Stimulated activated CD8-positive, alpha-beta memory T cell treated with anti-CD3 and anti-CD28 coated beads, Interleukin-4, amount 100 ng/mL, for 48 hours (primary cell): ENCODE measurements around the gene OR8D2.

Experiments
- DNase-seq: peaks from one replicate; pipeline ENCODE4 v3.0.0-alpha.2; 2020

Gene OR8D2, protein sequence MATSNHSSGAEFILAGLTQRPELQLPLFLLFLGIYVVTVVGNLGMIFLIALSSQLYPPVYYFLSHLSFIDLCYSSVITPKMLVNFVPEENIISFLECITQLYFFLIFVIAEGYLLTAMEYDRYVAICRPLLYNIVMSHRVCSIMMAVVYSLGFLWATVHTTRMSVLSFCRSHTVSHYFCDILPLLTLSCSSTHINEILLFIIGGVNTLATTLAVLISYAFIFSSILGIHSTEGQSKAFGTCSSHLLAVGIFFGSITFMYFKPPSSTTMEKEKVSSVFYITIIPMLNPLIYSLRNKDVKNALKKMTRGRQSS

DNA sequence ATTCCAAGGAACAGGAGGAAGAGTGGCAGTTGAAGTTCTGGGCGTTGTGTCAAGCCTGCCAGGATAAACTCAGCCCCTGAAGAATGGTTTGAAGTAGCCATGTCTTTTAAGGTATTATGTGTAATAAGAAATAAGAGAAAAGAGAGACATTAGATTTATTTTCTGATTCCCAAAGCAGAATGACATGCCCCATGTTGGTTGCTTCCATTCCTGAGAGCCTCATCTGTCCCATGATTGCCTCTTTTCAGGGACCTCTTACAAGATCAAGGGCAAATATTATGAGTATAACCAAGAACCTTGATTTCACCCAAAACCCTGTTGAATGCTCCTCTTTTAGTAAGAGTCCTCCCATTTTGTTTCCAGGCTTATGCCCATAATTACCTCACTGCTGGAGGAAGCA is at the start of gene OR8D2:
Gene OR8D2, minus strand, starts transcription at position 101 of the 400 bp plus-strand sequence. Its CDS starts 0 bp downstream, at position 101.
- no peak for DNase-seq

DNA sequence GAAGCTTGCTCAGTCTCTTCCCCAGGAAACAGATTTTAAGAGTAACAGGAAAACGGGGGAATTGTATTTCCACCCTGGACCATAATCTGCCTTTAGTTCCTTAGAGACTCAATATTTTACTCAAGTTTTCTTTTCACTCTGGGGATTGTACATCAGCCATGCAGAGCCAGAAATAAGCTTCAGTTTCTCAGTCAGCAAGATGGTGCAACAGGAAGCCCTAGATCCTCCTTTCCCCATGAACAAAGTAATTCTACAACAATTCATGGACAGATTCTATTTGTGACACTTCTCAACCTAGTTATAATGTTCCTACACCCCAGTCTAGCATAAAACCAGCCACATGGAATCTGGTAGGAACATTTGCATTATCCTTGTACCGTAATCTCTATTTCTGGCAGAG is 39.6 kb upstream of the OR8D2 start:
- no peak for DNase-seq

DNA sequence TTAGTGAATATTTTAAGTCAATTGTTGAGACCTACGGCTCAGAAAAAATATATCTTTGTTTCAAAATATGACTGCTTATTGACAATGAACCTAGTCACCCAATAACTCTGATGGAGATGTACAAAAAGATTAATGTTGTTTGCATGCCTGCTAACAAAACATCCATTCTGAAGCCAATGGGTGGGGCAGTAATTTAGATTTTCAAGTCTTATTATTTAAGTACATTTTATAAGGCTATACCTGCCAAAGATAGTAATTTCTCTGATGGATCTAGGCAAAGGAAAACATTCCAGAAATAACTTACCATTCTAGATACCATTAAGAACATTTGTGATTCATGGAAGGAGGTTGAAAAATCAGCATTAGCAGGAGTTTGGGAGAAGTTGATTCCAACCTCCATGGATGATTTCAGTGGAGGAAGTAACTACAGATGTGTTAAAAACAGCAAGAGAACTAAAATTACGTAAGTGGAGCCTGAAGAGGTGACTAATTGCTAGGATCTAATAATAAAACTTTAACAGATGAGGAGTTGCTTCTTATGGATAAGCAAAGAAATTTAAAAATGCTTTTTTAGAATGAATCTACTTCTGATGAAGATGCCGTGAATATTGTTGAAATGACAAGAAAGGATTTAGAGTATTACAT is 26.4 kb upstream of the OR8D2 start:
- no peak for DNase-seq

DNA sequence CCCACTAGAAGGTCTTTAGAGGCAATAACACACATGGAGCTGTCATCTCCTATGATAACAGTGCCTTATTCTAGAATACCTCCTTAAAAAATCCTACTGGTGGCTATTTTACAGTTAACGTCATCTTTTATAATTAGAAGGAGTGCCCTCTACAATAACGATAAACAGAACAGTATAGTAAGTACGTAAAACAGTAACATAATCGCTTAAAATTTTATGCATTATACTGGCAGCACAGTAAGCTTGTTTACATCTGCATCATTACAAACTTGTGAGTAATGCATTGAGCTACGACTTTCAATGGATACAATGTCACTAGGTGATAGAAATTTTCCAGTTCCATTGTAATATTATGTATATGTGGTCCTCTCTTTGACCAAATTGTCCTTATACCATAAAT is 24.3 kb upstream of the OR8D2 start:
- no peak for DNase-seq

DNA sequence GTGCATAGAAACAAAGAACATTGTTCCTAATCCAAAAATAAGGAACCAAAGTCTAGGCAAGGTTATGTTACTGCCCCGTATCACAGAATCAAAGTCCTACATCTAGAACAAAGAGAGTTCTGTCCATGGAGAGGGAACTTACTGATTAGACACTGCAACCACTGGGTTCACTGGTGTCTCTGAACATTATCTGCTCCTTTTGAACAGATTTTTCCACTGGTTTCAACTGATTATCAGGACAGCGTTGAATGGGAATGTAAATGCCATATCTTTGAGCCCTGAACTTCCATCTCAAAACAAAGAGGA is 20.1 kb upstream of the OR8D2 start:
- DNase-seq = no peak

DNA sequence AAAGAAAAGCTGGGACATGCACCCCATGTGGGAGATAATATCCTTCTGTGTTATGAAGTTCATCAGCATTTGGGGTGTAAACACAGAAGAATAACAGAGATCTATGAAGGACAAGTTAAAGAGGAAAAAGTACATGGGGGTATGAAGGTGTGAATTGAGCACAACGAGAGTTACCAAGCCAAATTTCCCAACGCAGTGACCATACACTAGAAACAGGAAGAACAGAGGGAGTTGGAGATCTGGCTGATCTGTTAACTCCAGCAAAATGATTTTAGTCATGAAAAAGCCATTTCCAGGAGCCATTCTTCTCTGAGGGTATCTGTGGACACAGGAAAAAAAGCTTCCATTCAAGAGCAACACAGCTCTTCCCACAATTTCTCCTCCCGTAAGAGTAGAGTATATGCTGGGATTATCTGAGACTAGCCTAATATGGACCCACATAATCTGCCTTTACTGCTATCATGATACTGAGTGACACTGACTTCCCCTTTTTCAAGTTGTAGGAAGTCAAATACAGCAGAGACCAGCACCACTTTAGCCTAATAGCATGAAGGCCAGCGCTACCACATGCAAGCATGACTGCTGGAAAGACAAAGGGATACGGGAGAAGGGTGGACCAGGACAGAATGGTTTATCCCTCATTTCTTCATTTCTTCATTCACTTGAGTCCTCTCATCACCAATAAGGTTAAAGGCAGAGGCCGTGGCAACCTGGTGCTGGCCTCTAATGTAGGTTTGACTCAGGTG is 19.6 kb upstream of the OR8D2 start:
- no peak for DNase-seq

DNA sequence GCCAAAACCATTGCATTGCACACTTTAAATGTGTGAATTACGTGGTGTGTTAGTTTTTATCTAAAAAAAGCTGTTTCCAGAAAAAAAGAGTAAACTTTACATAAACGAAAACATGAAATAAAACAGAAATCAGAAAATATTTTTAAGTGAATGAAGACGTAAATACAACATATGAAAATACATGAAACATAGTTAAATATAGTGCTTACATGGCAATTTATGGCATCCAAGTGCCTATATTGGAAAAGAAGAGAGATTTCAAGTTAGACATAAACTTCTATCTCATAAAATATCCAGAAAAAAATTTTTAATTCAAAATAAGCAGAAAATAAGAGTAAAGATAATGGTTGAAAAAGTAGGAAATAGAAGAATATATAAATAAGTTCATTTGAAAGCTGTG is 11.9 kb upstream of the OR8D2 start:
- no peak for DNase-seq

DNA sequence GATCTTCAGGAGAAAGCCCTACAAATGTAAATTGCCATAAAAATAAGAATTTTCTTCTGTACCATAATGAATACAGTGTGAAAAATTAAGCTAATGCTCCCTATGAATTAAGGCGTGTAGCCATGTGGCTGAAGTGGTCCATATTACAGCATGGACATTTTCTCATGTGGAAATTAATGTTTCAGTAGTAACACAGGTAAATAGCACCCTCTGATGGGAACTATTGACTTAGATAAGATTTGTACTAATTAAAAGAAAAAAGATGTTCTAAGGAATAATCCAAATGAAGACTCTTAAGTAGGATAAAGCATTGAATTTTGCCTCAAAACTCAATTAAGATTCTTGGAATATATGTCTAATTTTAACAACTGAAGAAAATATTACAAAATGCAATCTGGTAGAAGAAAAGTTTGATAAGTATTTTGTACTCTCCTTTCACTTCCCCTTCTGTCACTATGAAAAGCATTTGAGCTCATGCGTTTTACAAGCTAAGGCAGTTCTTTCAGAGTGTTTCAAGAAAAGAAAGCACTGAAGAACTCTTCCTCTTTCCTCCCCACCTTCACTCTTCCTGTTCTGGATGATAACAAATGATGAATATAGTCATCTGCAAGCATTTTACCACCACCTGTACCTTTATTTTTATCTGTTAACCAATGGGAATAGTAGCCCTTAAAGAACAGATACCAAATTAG is 9.9 kb upstream of the OR8D2 start:
- DNase-seq = no peak

DNA sequence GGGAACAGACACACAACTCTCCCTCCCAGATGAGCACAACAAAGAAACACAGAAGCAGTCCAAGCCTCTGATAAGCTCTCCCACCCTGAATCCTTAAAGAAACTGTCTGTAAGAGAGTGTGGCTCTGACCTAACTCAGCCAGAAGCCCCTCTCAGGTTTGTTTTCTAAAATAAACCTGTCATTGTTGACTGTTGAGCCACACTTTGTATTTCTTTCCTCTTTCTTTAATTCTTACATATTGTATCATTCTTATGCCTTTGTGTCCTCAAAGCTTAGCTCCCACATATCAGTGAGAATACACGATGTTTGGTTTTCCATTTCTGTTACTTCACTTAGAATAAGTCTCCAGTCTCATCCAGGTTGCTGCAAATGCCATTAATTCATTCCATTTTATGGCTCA is 7.8 kb upstream of the OR8D2 start:
- no peak for DNase-seq

DNA sequence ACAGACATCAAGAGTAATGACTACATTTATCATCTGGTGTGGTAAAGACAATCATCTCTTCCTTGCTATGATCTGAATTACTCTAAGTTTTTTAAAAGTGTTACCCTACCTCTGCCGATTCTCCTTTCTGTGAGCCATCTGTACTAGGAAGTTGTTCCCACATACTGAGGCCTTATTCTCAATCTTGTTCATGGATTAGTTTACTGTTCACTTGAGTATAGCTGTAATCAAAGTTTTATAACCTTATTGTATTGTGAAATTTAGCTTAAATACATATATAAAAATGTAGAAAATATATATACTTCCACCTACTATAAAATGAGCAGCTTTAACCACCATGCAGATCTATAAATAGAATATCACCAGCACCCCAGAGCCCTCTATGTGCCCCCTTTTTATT is 2.4 kb upstream of the OR8D2 start:
- no peak for DNase-seq

DNA sequence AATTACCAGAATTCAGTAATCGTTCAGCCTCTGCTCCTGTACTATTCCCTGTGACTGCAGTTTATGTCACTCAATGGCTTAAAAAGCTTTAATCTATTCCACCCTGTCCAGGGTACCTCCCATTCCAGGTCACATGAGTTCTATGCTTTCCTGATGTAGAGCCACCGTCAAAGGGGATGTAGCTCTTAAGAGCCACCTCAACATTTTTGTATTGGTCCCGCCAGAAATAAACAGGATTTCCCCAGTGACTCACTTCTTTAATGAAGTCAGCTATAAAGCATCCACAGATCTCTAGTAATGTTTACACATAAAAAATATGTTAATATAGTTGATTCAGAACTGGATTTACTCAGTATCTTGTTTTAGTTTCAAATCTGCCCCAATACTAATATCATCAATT is 4.9 kb downstream of the OR8D2 start:
- DNase-seq = no peak

DNA sequence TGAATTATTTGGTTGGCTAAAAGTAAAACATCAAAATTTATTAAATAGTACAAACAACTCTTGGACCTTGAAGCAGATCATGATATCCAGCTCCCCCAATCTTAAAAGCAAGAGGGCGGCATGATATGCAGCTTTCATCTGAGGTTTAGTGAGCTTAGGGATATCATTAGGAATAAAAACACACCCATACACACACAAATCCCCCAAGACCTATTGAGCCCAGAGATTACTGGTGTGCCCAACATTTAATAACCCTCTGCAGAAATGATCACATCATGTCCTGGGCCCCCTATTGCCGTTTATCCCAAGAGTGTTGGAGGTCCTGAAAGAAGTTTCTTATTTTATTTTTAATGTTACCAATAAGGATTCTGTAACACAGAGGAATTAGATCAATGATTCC is 6.1 kb downstream of the OR8D2 start, which contains the start of gene OR8D1:
Gene OR8D1, minus strand, starts transcription at position 101 of the 400 bp plus-strand sequence. CDS start 3,183 bp downstream, outside the sequence.
- no peak for DNase-seq

DNA sequence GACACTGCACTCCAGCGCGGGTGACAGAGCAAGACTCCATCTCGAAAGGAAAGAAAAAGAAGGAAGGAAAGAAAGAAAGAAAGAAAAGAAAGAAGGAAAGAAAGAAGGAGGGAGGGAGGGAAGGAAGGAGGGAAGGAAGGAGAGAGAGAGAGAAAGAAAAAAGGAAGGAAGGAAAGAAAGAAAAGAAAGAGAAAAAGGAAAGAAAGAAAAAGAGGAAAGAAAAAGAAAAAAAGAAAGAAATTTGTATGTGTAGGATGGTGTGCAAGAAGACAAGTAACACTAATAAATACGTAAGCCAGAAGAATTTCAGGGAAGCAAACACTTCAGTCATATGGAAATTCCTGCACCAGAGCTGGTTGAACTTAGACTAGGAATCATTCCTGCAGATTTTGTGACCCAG is 6.9 kb downstream of the OR8D2 start:
- no peak for DNase-seq

DNA sequence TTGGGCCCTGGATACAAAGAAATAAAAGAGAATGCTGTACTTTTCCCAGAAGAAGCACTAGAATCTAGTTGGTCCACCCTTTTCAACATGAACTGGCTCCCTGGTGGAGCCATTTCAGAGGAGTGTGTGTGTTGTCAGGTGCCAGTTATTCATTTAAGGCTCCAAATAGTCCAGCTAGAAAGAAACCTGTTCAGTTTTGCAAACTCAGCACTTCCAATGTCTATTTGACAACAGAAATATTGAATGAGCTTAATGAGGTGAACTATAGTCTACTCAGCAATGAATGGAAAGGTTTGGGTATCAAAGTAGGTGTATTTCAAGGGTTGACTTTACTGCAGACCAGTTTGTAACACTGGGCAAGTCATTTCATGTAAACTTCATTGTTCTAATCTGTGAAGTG is 8.3 kb downstream of the OR8D2 start:
- DNase-seq = no peak

DNA sequence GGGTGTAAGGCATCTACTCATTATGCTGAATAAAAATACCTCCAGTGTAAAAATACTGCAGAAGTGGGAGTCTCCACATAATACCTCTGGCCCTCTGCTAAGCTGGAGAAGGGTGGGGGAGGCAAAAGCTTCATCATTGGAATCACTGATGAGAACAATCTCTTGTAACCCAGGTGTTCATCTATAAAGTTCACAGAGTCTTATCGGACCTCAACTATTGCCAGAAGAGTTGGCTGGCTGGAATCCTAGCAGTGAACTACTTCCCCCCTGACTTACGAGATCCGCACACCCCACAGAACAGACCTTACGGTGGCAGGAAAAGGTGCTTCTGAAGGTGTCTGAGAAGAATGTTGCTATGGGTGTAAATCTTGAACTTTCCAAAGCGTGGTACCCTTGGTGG is 8.7 kb downstream of the OR8D2 start:
- DNase-seq = no peak

DNA sequence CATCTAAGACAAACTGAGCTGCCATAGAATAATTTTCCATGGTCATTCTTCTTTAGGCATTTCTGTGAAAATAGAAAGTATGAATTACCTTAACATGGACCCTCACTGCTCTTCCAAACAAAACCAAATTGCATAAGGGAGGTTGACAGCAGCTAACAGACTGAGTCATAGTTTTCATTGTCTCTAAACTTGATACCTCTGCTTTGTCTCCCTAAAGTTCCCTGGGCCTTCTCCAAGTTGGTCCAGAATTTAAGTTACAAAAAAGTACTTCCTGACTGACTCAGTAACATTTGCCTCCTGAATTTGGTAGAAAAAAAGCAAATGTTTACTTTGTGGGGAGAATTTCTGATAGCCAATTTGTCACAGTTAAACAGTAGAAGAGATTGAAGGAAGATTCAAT is 9.3 kb downstream of the OR8D2 start:
- DNase-seq = no peak

DNA sequence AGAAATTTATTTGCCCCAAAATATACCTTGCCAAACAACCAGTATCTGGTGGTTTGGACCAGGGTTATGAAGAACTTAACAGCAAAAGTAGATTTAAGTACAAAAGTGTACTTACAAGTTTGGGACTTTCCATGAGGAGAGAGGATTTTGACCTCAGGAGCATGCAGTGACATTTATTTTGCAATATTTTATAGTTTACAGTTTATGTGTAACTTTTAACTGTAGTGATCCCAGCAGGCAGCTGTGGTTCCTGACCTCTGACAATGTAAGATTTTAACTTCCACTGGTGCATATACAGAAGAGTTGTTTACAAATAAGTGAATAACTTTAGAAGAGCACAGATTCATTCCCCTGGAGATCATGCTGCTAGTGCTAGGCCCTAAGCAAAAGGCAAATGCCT is 12.9 kb downstream of the OR8D2 start:
- DNase-seq = no peak

DNA sequence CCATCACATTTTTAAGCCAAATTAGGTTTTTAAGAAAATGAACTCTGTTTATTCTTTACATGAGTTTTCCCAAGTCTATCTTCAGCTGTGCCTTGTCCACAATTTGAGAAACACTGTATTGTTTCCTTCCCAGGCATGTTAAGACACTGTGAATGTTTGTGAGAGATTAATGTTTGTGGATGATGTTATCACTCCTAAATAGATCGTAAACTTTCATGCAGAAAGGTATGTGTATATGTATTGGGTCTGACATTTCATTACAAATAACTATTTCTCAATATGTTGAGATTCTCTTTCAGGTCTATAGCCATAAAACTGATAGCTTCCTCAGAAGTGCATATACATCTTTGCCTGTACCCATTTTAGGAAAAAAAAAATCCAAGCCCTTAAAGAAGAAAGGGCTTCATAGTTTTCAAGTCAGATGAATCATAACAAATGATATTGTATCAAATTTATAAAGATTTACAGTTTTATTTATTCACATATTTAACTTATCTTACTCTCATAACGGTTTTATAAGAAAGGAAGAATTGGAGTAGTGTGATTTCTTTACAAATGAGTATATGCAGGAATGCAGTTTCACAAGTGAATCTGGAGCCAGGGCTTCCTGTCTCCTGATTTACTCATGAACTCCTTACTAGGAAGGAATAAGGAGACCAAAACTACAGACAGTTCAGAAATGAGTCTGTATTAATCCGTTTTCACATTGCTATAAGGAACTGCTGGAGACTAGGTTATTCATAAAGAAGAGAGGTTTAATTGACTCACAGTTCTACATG is 17.5 kb downstream of the OR8D2 start:
- DNase-seq = no peak

DNA sequence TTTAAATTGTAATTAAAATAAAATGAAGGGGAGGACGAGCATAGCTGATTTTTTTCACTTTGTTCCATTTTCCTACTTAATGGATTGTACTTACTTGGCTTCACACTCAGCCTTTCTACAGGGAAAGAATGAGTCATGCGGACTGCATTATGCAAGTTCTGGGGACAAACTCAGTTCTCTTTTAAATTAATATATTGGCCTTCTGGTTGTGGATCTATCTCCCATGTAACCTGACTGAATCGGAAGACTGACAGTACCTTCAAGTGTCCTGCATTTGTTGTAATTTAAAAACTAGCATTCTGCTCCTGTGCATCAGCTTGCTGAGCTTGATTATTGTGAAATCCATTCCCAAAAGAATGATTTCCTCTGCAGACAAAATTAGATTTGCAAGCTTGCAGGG is 18.4 kb downstream of the OR8D2 start:
- DNase-seq = no peak

DNA sequence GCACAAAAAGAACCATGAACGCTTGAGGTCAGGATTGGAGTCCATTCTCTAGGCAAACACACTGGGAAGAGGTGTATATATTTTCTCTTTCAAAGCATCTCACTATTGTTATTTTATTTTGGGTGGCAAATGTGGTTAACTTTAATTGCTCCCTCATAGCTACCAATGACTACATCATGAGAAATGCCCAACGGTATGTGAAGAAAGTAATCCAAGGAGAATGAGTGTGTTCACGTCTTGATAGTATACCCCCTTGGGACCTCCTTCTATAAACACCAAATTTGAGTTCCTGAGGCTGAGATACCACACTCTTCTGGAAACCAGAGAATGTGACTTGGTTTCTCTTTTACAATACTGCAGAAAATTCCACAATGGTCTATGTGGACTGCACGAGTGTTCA is 22.1 kb downstream of the OR8D2 start:
- no peak for DNase-seq

DNA sequence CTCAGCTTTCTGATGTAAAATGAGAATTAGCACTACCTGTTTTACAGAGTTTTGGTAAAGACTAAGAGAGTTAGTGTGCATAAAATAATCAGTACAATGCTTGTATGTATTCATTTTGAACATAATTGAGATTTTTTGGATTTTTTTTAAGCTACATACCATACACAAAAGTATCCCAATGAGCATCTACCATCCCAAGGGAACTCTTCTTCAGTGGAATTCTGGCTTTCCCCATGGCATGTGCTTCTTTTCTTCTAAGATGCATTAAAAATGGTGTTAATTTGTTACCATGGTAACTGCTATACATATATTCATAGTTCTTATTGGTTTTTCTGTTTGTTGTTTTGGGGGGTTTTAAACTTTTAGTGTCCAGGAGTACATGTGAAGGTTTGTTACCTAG is 24.0 kb downstream of the OR8D2 start:
- DNase-seq = no peak

DNA sequence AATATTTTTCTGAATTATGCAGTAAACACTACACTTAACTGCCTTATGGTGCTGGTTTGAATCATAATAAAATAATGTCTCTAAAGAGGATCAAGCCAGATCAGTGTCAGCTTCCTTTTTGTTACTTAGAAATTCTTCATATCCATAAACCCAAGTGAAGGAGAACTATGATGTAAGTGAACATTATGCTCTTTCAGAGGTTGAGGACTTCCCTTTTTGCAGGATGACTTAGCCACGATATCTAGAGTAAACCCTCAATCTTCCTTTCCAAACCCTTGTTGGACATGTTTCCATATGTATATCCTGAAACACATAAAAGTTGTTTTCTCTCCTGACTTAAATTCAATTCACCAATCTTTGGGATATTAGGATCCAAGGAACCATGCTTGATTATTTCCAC is 25.3 kb downstream of the OR8D2 start:
- DNase-seq = no peak
